GM18951 (cell line): ENCODE measurements around the gene TSPAN19.
"Not testable (repeated sequence)": the region's sequence is repeated elsewhere in the genome, so short reads cannot be mapped to it uniquely, and the experiment has no call there.

ENCODE experiments used
- POLR2A ChIP-seq: IDR thresholded peaks from 4 replicates; pipeline ENCODE4 v1.6.1; 2011; ENCODE audit warnings: mild to moderate bottlenecking; ENCODE audit not compliant: insufficient read length, insufficient read depth; ENCODE audit errors: extremely low read depth
- in situ Hi-C: fragments of 300-500 bp; cut with MboI; formaldehyde crosslinking; loops from one replicate; pipeline ENCODE4 v1.12.0; 2022; ENCODE audit warnings: low sequenced_read_pairs, mixed read lengths, inconsistent platforms; ENCODE audit not compliant: unreplicated experiment

Gene TSPAN19

GRCh38 chr12:85018098-85018497 is 18.0 kb downstream of the TSPAN19 start:
- no peak for TF ChIP-seq POLR2A
- in situ Hi-C loops = loop anchor here (10.0 kb wide), 1 partner anchor 143 kb away; no protein-coding TSS in a partner anchor

DNA sequence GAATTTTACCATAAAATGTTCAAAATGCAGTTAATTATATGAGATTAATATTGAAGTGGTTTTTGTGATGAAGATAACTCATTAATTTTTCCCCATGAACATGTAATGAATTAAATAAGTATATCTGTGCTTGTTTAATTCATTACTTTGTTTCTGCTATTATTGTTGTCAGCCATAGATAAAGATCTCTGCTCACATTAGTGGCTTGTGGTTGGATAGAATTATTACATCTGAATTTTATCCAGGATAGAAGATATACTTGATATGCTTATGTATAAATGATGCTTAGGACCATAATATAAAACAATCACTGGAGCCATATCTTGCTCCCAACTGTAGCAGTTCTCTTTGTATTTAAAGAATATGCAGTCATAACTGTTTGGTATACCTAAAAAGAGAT is 18.5 kb downstream of the TSPAN19 start:
- no peak for TF ChIP-seq POLR2A
- in situ Hi-C loops = loop anchor here (10.0 kb wide), 1 partner anchor 143 kb away; no protein-coding TSS in a partner anchor

GRCh38 chr12:85017133-85017532 is 18.9 kb downstream of the TSPAN19 start:
- in situ Hi-C loops = loop anchor here (10.0 kb wide), 1 partner anchor 142 kb away; no protein-coding TSS in a partner anchor
- no peak for TF ChIP-seq POLR2A

- in situ Hi-C loops = loop anchor here (10.0 kb wide), 1 partner anchor 142 kb away; no protein-coding TSS in a partner anchor
- no peak for TF ChIP-seq POLR2A
Measured at GRCh38 chr12:85016413-85016812, 19.7 kb downstream of the TSPAN19 start.

DNA sequence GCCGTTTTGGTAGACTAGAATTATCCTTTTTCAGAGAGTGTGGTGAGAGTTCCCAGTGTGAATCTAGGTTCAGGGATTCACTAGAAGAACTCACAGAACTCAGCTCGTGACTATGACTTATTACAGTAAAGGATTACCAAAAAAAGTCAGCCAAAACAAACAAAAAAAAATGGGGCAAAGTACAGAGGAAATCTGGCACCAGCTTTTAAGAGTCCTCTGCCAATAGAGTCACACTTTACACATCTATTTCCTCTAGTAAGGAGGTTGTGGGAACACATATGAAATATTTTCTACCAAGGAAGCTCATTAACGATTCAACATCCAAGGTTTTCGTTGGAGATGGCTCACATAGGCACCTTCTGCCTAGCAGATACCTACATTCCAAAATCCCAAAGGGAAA is 28.2 kb downstream of the TSPAN19 start:
- TF ChIP-seq POLR2A = no peak
- in situ Hi-C loops = no loop called here

- in situ Hi-C loops = no loop called here
Measured at GRCh38 chr12:85006206-85006605, 29.9 kb downstream of the TSPAN19 start.

DNA sequence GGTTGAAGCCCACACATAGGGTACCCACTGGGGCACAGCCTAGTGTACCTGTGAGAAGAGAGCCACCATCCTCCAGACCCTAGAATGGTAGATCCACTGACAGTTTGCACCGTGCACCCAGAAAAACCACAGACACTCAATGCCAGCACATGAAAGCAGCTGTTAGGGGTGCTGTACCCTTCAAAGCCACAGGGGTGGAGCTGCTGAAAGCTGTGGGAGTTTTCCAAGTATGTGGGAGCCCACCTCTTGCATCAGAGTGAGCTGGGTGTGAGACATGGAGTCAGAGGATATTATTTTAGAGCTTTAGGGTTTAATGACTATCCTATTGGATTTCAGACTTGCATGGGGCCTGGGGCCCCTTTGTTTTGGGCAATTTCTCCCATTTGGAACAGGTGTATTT is 30.5 kb downstream of the TSPAN19 start:
- in situ Hi-C loops = no loop called here
- no peak for TF ChIP-seq POLR2A

More at GRCh38 chr12:85006206-85006605, 29.9 kb downstream of the TSPAN19 start:
- TF ChIP-seq POLR2A = no peak

DNA sequence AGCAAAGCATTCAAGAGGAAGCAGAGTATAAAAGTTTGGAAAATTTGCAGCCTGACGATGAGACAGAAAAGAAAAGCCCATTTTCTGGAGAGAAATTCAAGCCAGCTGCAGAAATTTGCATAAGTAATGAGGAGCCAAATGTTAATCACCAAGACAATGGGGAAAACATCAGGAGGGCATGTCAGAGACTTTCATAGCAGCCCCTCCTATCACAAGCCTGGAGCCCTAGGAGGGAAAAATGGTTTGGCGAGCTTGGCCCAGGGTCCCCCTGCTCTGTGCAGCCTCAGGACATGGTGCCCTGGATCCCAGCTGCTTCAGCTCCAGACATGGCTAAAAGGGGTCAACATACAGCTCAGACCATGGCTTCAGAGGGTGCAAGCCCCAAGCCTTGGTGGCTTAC is 31.0 kb downstream of the TSPAN19 start:
- in situ Hi-C loops = not testable (repeated sequence)

DNA sequence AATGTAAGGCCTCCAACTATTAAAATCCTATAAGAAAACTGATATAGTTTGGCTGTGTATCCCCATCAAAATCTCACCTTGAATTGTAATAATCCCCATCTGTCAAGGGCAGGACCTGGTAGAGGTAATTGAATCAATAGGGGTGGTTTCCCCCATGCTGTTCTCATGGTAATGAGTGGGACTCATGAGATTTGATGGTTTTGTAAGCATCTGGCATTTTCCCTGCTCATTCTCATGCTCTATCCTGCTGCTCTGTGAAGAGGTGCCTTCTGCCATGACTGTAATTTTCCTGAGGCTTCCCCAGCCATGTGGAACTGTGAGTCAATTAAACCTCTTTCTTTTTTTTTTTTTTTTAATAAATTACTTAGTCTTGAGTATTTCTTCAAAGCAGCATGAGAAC is 31.9 kb downstream of the TSPAN19 start:
- TF ChIP-seq POLR2A = no peak
- in situ Hi-C loops = no loop called here

DNA sequence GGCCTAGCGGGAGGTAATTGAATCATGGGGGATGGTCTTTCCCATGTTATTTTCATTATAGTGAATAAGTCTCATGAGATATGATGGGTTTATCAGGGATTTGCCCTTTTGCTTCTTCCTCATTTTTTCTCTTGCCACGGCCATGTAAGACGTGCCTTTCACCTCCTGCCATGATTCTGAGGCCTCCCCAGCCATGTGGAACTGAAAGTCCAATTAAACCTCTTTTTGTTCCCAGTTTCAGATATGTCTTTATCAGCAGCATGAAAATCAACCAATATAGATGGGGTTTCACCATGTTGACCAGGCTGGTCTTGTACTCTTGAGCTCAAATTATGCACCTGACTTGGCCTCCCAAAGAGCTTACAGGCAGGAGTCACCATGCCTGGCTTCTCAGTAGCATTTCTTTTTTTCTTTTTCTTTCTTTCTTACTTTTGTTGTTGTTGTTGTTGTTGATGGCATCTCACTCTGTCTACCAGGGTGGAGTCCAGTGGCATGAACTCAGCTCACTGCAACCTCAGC is 33.2 kb downstream of the TSPAN19 start:
- TF ChIP-seq POLR2A = no peak
- in situ Hi-C loops = no loop called here

DNA sequence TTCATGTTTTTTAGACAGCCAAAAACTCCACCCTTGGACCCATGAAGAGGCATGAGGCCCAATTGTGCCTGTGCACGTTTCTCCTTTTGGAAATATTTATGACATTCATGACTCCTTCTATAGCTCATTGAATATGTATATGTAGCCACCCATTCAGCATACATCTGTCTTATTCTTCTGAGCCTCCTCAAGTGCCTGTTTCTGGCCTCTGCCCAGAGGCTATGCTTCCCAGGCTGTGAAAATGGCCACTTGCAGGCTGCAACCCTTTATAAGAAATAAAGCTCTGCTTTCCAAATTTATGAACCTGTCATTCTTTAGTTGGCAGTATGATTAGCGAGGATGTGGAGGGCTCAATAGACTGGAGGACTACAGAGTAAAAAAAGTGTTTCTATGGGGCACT is 35.3 kb downstream of the TSPAN19 start:
- in situ Hi-C loops = no loop called here
- no peak for TF ChIP-seq POLR2A

- no peak for TF ChIP-seq POLR2A
Measured at GRCh38 chr12:84998341-84998740, 37.7 kb downstream of the TSPAN19 start.

GRCh38 chr12:84996759-84997158 is 39.3 kb downstream of the TSPAN19 start:
- in situ Hi-C loops = no loop called here
- no peak for TF ChIP-seq POLR2A

More at GRCh38 chr12:84998341-84998740, 37.7 kb downstream of the TSPAN19 start:
- in situ Hi-C loops = no loop called here

- no peak for TF ChIP-seq POLR2A
- in situ Hi-C loops = no loop called here
Measured at GRCh38 chr12:84995641-84996040, 40.4 kb downstream of the TSPAN19 start.

GRCh38 chr12:84994426-84994825 is 41.7 kb downstream of the TSPAN19 start:
- no peak for TF ChIP-seq POLR2A
- in situ Hi-C loops = no loop called here
